HG02571 (cell line): Measurements from ENCODE around the gene GHR.

Experiments used
- ATAC-seq: cut with Tn5 transposase; IDR thresholded peaks from one replicate; pipeline ENCODE4 v1.9.1; 2021; ENCODE audit warnings: mild to moderate bottlenecking, moderate library complexity; ENCODE audit not compliant: unreplicated experiment

GHR gene

DNA sequence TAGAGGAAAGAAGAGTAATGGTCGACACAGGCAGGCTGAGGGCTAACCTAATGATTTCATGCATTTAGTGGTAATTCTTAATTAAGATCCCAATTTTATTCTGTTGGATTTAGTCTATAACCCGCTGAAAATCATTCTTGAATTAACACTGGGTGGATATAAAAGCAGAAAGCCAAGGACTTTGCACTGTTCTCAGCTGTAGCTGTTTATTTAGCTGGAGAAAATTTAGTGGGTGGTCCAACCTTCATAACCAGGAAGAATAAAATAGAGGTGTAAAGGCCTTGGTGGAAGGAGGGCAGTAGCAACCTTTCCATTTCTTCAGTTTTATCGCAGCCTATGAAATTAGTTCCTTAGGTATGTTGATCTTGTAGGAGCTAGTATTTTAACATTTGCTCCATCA lies 92.3 kb downstream of the GHR start:
- ATAC-seq: no peak

DNA sequence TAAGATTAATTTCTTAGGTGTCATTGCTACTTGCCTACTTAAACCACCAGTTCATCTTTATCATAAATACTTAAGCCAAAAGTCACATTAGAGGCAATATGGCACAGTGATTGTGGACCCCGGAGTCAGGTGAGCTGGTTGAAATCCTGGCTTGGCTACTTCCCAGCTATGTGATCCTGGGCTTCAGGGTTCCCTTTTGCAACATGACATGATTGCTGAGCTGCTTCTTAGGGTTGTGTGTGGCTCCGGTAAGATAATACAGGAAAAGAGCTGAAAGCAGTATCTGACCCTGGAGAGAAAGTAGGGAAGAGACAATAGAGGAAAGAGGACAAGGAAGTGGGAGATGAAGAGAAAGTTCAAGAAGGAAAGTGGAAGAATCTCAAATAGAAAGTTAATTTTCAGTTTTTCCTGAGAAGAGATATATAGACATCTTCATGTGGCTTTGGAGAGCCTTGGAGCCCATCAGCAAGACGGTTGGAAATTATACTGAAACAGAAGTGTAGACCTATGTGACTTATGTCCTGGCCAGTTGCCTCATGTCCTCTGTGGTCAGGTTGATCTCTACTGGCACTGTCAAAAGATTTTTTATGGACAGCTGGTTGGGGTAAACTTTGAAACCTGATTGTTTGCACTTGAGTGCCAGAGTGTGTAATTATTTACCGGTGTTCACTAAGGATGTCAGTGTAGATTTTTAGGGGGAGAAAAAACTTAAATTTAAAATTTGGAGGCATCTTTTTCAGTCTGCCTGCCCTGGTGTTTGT lies 93.2 kb downstream of the GHR start:
- ATAC-seq: no peak

DNA sequence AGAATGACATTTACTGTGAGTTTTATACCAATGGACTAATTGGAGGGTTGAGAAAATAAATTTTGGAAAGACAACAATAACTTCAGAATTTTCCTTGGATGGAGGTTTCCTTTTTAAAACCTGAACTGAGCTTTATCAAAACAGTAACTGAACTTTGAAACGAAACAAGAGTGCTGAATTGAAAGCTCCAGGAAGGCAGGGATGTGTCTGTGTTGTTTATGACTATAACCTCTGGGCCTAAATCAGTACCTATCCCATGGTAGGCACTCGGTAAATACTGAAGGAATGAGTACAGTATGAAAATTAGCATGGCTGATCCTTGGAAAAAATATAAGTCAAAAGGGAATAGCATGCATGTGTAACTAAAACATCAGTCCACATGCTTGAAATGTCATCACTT lies 93.9 kb downstream of the GHR start:
- ATAC-seq: no peak

- no peak for ATAC-seq
These were observed 95.5 kb downstream of the GHR start for GRCh38 chr5:42518595-42519221.

GRCh38 chr5:42520203-42520602 lies 97.0 kb downstream of the GHR start:
- ATAC-seq: no peak

DNA sequence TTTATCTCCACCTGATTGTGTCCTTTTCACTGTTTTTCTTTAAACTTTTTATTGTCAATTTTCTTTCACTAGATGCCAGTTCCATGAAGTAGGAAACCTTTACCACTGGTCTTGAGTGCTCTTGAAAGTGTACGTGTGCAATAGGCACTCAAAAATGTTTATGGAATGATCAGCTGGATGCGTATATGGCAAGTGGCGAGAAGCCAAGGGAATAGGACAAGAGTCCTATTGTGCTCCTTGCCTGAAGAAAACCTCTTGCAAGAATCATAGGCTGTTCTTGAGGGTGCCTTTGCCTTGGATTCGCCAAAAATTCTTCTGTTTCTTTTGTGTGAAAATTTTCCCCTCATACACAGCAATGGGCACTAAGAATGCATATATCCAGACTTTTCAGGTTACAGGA lies 97.7 kb downstream of the GHR start:
- ATAC-seq: no peak

DNA sequence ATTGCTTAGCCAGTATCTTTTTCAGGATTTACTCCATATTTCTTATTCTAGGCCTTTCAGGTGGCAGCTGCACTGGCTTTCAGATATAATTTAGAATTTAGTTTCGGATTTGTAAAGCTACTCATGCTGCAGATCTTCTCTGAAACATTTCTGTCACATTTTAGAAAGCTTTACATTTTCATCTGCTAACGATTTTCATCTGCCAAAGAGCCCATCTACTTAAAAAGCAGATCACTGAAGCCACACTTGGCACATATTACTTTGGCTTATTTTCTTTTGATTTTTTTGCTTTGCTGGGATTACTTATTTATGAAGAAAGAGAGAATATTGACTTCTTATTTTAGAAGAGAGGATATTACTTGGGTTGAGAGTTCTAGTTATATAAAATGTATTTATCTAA lies 98.2 kb downstream of the GHR start:
- ATAC-seq: no peak

DNA sequence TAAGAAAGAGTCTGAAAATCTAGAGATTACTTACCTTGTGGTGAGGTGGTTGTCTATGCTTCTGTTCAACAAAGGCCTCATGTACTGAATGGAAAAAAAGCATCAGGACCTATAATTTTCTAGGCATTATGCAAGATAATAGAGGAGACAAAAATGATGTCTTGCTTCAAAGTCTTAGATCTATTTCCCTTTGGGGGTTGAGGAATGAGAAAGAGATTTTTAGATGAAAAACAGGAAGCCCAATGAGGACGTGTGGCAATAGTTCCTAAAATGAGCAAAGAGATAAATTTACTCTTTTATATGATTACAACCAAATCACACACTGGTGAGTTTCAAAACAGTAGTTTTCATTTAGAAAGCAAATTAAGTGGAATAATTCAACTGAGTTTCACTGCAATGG lies 99.5 kb downstream of the GHR start:
- no peak for ATAC-seq

- no peak for ATAC-seq
These were observed 102.9 kb downstream of the GHR start for GRCh38 chr5:42526179-42526578.

DNA sequence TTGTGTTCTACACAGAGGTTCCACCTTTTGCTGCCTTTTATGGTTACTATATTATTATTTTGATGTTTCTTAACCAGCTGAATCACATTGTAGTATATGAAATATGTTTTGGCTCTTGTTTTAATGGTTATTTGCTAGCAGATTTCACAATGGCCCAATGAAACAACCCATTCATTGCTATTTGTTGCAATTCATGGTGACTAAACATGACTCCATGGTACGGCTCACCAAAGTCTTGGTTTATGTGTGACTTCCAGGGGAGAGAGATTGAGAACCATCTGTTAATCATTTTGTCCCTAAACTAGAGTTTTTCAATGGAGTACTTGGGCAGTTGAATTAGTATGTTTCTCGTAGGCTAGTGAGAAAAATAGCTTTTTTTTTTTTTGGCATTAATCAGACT lies 108.4 kb downstream of the GHR start:
- ATAC-seq: no peak

- no peak for ATAC-seq
These were observed 118.9 kb downstream of the GHR start for GRCh38 chr5:42542106-42542505.

DNA sequence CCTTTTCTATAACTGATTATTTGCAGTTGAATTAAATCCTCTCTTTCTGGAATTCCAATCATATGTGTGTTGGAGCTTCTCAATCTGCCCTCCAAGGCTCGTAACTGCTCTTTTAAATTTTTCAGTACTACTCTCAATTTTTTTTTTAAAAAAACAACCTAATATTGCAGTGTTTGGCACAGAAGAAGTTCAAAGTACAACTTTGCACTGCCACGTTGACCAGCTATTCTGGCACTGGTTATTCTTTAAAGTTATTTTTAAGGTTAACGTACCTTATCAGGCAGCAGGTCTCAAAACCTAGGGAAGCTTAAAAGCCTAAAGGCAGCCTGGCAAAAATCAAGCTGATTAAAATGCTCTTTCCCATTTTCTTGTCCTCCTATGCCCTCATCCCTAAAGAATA lies 120.5 kb downstream of the GHR start:
- no peak for ATAC-seq

- ATAC-seq: no peak
These were observed 121.8 kb downstream of the GHR start for GRCh38 chr5:42545038-42545437.

- no peak for ATAC-seq
These were observed 123.9 kb downstream of the GHR start for GRCh38 chr5:42547141-42547540.

- no peak for ATAC-seq
These were observed 124.7 kb downstream of the GHR start for GRCh38 chr5:42547894-42548293.

GRCh38 chr5:42552597-42552996 lies 129.4 kb downstream of the GHR start:
- ATAC-seq: no peak

DNA sequence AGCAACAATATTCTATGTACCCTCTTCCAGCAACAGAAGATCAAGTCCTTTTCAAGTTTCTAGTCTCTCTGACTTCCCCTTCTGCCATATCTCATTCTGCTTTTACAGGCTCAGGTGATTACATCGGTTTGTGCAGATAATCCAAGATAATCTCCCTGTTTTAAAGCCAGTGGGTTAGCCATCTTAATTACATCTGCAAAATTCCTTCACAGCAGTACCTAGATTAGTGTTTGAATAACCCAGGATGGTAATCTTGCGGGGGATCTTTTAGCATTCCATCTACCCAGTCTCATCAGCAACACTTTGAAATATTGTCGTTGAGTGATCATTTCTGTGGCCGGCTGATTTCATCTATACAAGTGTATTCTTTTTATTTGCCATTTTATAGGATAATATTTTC lies 130.2 kb downstream of the GHR start:
- no peak for ATAC-seq

DNA sequence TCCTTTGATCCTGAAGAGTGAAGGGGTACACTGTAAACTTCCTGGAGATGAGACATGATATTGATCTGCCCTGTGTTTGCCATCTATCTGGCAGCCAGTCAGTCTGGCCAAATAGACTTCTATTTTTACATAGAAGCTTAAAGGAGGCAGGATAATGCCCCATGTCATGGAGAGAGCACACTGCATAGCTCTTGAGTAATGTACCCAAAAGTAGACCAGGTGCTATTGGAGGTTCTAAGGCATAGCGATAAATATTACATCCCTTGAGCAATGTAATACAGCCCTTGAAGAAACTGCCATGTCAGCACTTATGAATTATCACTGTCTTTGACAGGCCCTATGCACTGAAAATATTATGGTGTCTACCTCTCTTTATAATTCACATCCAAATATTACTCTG lies 131.8 kb downstream of the GHR start:
- no peak for ATAC-seq

GRCh38 chr5:42555797-42556196 lies 132.6 kb downstream of the GHR start:
- no peak for ATAC-seq

DNA sequence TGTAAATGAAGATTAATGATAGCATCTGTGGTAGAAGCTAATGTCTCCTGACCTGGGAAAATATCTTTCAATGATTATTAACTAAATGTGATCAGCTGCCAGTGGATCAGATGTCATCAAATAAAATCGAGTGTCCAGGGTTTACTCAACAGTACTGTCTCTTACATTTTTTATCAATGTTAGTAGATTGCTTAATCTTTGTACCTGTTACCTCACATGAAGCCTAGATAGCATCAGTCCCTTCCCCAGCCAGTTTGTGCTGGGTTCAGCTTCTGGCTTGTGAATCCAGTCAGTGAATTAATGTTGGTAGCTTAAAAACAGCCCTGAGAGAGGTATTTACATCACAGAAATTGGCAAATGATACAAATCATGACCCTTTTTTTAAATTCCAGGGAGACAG lies 134.4 kb downstream of the GHR start:
- no peak for ATAC-seq

- no peak for ATAC-seq
These were observed 138.4 kb downstream of the GHR start for GRCh38 chr5:42561656-42562055.

DNA sequence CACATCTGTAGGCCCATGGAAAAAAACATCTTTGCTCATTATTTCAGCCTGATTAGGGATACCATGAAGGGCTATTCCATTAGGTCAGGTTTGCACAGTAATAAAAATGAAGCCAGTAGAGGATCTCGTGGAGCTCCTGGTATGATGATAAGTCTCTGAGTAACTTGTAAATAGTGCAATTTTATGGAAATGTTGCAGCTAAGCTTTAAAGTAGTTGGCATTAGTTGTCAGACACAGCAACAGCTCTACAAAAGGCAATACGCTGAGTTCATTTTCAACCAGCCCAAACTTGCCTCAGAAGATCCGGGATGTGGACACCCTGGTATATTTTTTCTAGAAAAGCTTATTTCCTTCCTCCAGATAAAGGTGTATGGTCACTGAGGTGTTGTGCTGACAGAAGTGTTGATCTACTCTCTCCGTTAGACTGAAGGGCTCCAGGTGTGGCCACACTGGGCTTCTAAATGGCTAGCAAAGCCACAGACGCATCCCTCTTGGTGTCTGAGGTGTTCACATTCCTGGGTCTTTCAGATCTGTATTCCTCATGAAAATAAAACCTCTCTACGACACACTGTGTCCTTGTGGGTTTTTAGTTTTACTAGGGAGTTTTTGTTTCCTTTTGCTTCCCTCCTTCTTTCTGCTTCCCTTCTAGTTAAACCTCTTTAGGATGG lies 141.6 kb downstream of the GHR start:
- ATAC-seq: no peak
